ENCODE data around the gene BBOF1.
"Not testable (repeated sequence)": the region's sequence is repeated elsewhere in the genome, so short reads cannot be mapped to it uniquely, and the experiment has no call there.

The BBOF1 gene

DNA sequence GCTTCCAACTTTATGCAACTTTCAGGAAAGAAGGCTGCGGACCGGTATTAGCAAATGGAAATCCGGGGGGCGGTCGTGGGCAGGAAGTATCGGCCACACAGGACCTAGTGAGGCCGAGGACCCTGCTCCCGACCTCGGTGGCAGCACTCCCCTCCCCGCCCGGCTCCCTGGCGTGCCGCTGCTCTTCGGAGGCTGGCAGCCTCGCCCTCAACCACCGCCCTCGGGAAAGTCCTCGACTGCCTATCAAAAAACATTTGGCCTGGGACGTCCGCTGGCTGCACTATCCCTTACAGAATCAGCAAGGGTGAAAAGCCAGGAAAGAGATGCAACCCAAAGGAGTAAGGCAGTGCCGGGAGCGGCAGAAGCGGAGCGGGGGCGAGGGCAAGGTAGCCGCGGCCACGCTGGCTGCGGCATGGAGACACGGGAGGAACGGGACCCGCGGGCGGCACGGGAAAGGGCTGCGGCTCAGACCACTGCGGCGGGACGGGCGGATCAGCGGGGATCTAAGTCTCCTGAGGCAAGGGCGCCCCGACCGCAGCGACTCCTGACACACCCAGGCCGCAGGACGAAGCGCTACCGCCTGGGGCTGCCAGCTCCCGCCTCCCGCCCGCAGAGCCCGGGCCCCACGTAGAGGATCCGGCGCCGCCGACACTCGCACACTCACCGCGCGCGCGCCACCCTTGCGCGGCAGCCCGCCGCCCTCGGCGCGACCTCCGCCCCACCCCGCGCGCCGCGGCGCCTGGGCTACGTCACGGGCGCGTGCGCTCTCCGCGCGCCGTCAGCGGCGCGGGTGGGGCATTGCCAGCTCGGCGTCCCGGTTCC is at the start of gene BBOF1, which contains the start of gene ENTPD5:
BBOF1 (plus strand) TSS at position 764 of the 822 bp plus-strand sequence. CDS start 130 bp downstream, outside the sequence.
ENTPD5 (minus strand) TSS at position 703 of the 822 bp plus-strand sequence. CDS start 31,186 bp downstream, outside the sequence.
- peak; percentile 88 for DNase-seq

DNA sequence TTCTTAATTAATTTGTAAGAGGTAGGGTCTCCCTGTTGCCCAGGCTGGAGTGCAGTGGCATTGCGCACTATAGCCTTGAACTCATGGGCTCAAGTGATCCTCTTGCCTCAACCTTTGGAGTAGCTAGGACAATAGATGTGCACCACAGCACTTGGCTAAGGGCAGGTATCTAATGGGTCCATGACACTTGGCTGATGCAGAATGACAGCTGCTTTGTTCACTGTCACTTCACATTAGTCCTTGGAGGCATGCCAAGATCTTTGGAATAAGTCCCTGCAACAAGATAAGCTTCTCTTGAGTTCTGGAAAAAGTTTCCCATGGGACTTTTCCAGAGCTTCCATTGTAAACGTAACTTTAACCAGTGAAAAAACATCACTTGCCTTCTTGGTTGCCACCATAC is 45.7 kb upstream of the BBOF1 start:
- no peak for DNase-seq

DNA sequence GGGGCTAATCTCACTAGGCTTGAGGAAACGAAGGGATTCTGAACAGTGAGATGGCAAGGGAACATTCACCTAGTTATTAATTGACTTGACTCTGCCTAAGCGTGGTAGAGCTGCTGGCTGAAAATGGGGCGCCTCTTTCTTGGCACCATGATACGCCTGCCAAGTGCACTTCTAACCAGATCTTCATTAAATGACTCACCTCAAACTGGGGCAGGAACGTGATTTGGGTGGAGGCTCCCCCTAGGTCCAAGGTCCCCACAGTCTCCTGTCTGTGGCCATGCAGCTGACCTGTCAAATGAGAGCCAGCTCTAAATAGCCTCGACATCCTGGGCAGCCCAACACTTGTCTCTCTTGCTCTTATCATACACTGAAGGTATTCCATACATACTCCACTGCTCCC is 43.0 kb upstream of the BBOF1 start:
- DNase-seq: no peak

- DNase-seq: no peak
Measured at GRCh38 chr14:73977896-73978295, 41.3 kb upstream of the BBOF1 start.

DNA sequence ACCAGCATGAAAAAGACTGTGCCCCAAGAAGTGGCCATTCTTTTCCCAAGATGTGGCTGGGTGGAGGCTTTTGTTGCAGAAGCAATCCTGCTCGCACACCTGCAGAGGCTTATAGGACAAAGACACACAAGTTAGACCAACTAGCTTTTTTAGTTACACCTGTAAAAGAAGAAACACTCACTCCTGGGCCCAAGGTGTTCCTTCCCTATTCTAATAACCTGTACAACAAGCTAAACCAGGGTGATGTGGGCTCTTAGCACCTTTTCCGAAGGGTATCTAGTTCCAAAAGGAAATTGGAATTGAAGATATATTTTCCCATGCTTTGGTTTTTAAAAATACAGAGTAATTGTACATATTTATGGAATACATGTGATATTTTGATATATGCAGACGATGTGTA is 31.1 kb upstream of the BBOF1 start:
- no peak for DNase-seq

DNA sequence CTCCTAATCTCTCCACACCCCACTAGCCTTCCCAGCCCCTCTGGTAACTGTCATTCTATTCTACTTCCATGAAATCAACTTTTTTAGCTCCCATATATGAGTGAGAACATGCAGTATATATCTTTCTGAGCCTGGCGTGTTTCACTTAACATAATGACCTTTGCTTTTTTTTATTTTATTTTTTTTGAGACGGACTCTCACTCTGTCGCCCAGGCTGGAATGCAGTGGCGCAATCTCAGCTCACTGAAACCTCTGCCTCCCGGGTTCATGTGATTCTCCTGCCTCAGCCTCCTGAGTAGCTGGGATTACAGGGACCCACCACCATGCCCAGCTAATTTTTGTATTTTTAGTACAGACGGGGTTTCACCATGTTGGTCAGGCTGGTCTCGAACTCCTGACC is 30.5 kb upstream of the BBOF1 start:
- not testable (repeated sequence) for DNase-seq

GRCh38 chr14:73991092-73991491 is 28.1 kb upstream of the BBOF1 start:
- DNase-seq: no peak

DNA sequence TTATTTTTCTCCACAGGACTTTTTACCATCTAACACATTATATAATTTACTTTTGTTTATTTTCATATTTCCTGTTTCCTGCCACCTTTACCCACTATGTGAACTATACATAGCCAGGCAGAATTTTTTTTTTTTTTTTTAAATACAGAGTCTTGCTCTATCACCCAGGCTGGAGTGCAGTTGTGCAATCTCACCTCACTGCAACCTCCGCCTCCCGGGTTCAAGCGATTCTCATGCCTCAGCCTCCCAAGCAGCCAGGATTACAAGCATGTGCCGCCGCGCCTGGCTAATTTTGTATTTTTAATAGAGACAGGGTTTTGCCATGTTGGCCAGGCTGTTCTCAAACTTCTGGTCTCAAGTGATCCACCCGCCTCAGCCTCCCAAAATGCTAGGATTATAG is 24.2 kb upstream of the BBOF1 start:
- not testable (repeated sequence) for DNase-seq

DNA sequence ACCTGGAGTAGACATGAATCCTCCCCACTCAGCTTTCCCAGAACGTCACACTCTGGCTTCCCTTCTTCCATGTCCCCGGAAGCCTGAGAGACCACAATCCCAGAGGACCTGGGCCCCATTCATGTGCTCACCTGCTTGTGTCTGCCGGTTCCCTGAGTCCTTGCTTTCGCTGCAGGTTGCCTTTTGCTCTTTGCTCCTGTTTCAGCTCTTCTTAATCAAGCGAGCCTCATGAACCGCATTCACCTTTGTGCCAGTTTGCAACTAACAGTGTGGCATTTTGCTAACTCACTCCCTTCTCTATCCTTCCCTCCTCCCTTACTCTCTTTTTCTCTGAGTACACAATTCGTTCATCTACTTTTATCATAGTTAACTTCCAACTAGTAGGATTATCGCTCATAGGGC is 23.2 kb upstream of the BBOF1 start:
- no peak for DNase-seq

GRCh38 chr14:73996731-73997107 is 22.4 kb upstream of the BBOF1 start:
- DNase-seq: no peak

- DNase-seq: no peak
Measured at GRCh38 chr14:73997108-73997943, 21.8 kb upstream of the BBOF1 start.

DNA sequence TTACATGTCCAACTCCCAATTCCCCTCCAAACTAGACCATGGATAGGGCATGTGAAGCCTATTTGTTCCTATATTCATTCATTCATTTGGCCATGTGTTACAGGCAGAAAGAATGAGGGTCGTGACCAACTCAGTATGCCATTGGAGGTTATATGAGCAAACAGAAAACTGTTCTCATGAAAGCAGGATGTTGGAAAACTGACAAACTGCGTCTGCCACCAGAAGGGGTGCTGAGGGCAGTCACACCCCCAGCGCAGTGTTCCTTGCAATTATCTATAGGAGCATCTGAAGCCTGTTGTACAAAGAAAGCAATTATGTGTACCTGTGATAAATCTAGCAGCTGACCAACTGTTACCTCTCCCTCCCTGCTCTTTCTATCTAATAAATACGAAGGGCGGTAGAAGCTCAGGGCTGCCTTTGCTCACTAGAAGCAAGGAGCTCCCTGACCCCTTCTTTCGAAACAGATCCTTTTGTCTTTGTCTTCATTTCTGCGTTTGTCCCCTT is 21.2 kb upstream of the BBOF1 start:
- no peak for DNase-seq

DNA sequence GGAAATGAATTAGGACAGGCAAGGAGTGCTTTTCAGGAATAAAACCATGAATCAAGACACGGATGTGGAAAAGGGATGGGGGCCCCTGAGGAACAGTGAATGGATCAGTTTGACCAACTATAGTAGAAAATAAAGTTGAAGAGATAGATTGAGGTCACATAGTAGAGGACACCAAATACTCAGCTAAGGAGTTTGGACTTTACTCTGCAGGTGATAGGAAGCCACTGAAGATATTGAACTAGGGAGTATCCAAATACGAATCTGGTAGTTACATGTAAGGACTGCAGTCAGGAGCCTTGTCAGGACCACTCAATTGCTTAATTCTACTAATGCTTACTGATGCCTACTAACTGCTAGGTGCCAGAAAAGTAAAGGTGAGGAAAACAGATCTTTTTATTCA is 20.4 kb upstream of the BBOF1 start:
- no peak for DNase-seq

DNA sequence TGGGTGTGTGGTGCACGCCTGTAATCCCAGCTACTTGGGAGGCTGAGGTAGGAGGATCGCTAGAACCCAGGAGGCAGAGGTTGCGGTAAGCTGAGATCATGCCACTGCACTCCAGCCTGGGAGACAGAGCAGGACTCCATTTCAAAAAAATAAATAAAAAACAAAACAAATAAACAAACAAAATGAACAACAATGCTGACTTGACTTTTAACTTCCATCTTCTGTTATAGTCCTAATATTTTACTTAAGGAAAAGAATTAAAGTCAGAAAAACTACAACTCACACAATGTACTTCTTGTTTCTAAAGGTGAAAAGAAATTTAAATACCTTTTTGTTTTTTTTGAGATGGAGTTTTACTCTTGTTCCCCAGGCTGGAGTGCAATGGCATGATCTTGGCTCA is 13.5 kb upstream of the BBOF1 start:
- DNase-seq: not testable (repeated sequence)

DNA sequence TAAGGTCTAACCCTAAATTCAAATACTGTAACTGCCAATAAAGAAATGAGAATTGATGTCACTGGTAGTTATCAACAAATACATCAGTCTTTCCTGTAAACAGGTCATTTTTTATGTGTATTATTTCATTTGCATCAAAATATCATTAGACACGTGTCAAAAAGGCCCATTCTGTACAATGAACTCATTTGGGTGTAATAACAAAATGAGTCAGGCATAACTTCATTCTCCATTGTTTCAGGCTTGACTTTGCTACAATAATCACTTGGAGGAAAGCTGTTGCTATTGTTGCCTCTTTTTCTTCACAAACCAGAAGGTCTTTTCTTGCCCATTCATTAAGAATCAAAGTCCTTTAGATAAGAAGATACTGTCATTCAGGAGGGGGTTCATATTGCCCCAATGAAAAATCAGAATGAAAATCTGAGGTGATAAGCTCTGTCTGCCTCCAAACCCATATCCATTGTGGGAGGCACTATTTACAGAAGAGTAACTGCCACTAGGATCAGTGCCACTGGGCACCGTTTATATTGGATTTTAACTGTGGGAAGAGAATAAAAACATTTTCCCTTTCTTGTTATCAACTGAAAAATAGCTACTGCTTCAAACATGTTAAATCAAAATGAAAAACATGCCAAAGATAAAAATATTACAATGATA is 10.2 kb upstream of the BBOF1 start:
- DNase-seq: no peak

DNA sequence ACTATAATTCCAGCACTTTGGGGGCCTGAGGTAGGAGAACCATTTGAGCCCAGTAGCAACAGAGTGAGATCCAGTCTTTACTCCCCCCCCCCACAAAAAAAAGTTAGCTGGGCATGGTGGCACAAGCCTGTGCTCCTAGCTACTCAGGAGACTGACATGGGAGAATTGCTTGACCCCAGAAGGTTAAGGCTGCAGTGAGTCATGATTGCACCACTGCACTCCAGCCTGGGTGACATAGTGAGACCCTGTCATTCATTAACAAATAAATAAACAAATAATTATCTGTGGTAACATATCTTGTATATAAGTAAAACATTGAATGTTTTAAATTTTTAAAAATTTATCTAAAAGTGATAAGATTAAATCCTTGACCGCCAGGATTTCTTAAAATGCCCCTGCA is 4.8 kb upstream of the BBOF1 start:
- no peak for DNase-seq

- DNase-seq: no peak
Measured at GRCh38 chr14:74015176-74015575, 4.0 kb upstream of the BBOF1 start.

GRCh38 chr14:74015963-74016362 is 3.2 kb upstream of the BBOF1 start:
- DNase-seq: no peak

DNA sequence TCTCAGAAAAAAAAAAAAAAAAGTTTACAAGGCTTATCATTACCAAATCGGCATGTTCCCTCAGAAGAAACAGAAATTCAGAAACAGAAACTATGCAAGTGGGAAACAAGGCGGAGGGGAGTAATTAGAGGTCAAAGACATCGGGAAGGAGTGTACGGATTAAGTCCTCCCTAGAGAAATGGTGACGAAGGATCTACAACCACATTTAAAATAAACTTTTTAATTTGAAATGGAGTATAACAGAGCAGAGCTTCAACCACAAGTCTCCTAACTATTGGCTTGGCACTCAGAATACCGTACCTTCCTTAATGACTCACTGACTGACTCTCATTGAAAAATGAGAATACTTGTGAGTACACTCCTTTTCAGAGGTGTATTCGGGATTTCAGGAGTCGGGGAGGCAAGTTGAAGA is 969 bp upstream of the BBOF1 start:
- no peak for DNase-seq

- no peak for DNase-seq
Measured at GRCh38 chr14:74019408-74020137, 424 bp downstream of the BBOF1 start.

GRCh38 chr14:74022346-74022745 is 3.2 kb downstream of the BBOF1 start:
- no peak for DNase-seq

DNA sequence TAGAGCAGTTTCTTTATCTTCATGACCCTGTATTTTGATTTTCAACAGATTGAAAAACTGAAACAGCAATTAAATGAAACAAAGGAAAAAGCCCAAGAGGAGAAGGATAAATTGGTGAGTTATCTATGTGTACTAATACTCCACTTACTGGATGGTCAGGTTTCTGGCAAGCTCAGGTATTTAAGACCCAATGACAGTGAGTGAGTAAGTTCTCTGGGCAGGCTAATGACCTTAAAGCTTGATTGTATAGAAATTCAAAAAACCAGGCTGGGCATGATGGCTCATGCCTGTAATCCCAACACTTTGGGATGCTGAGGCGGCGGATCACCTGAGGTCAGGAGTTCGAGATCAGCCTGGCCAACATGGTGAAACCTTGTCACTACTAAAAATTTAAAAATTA is 10.0 kb downstream of the BBOF1 start:
- no peak for DNase-seq

DNA sequence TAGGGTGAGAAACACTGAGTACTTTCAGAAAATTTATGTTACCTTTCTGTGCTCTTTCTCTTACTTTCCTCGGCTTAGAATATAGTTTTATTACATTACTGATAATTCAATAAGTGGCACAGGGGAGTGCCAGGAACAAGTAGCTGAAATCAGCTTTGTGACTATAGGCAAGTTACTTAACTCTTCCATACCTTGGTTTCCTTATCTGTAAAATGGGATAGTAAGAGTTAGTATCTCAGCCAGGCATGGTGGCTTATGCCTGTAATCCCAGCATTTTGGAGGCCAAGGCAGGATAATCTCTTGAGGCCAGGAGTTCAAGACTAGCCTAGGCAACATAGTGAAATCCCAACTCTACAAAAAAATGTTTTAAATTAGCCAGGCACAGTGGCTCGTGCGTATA is 15.4 kb downstream of the BBOF1 start:
- DNase-seq: no peak
